GM12878 (cell line): ENCODE measurements around the gene OGFOD2. TPM values are rescaled to one million over a fixed set of nuclear protein-coding genes. Genes with fewer than 3 reads are reported as not detected.
A peak's percentile ranks its signal among the peaks of the same experiment; 100 is the strongest.

ENCODE experiments used
- ASH2L ChIP-seq: fragments of 300-600, 200-600 bp; sonication (generic); IDR thresholded peaks from 2 replicates; pipeline ENCODE4 v1.6.1; 2017; ENCODE audit warnings: low read depth, mild to moderate bottlenecking, borderline replicate concordance
- BCL11A ChIP-seq: IDR thresholded peaks from 2 replicates; pipeline ENCODE4 v1.6.1; 2011; ENCODE audit warnings: low read depth, low read length
- CEBPB ChIP-seq, 2 experiments: fragments of 150-350 bp in 1 of 2; IDR thresholded peaks; 2 replicates each; pipeline ENCODE4 v1.6.1; 2012 to 2014; ENCODE audit warnings: low read depth in 2 of 2, low read length in 2 of 2, borderline replicate concordance in 1 of 2, inconsistent platforms in 1 of 2
- EGR1 ChIP-seq, 2 experiments: IDR thresholded peaks; 1 replicate in 1 of 2; 2 replicates in 1 of 2; pipeline ENCODE4 v1.6.1; 2011 to 2012; ENCODE audit warnings: low read depth in 2 of 2, low read length in 2 of 2, borderline replicate concordance in 1 of 2, mild to moderate bottlenecking in 1 of 2, moderate library complexity in 1 of 2
- ESRRA ChIP-seq: IDR thresholded peaks from 2 replicates; pipeline ENCODE4 v1.6.1; 2012; ENCODE audit warnings: mild to moderate bottlenecking, low read length, improper control_type of control experiment
- GABPA ChIP-seq: IDR thresholded peaks from 2 replicates; pipeline ENCODE4 v1.6.1; 2014; ENCODE audit warnings: antibody characterized with exemption, low read depth, mild to moderate bottlenecking, inconsistent platforms
- JUND ChIP-seq: IDR thresholded peaks from 2 replicates; pipeline ENCODE4 v1.6.1; 2012; ENCODE audit warnings: low read depth, mild to moderate bottlenecking, low read length, improper control_type of control experiment, moderate library complexity
- MXI1 ChIP-seq: fragments of 150-350 bp; IDR thresholded peaks from 2 replicates; pipeline ENCODE4 v1.6.1; 2011; ENCODE audit warnings: low read depth, mild to moderate bottlenecking, inconsistent platforms, low read length, improper control_type of control experiment
- NFXL1 ChIP-seq: fragments of 450-650 bp; IDR thresholded peaks from 2 replicates; pipeline ENCODE4 v1.6.1; 2017; ENCODE audit warnings: antibody characterized with exemption, mild to moderate bottlenecking, borderline replicate concordance
- POLR2AphosphoS5 ChIP-seq: IDR thresholded peaks from 2 replicates; pipeline ENCODE4 v1.6.1; 2011; ENCODE audit warnings: mild to moderate bottlenecking, low read length, inconsistent platforms
- POU2F2 ChIP-seq: IDR thresholded peaks from 3 replicates; pipeline ENCODE4 v1.6.1; 2011; ENCODE audit warnings: low read depth, mild to moderate bottlenecking, low read length, borderline replicate concordance
- RBBP5 ChIP-seq: fragments of 200-600 bp; sonication (generic); conservative IDR thresholded peaks from 2 replicates; pipeline ENCODE4 v1.6.1; 2016
- RCOR1 ChIP-seq: conservative IDR thresholded peaks from 2 replicates; pipeline ENCODE4 v1.6.1; 2012; ENCODE audit warnings: low read depth, low read length, improper control_type of control experiment
- RUNX3 ChIP-seq: IDR thresholded peaks from 2 replicates; pipeline ENCODE4 v1.6.1; 2012; ENCODE audit warnings: low read length, inconsistent platforms
- SMARCA5 ChIP-seq: fragments of 450-650 bp; IDR thresholded peaks from 2 replicates; pipeline ENCODE4 v1.6.1; 2017; ENCODE audit warnings: mild to moderate bottlenecking
- SP1 ChIP-seq: IDR thresholded peaks from one replicate; pipeline ENCODE4 v1.6.1; 2011; ENCODE audit warnings: low read depth, low read length
- STAT1 ChIP-seq: fragments of 450-650 bp; conservative IDR thresholded peaks from 2 replicates; pipeline ENCODE4 v1.6.1; 2014; ENCODE audit warnings: antibody characterized with exemption, mild to moderate bottlenecking
- SUPT20H ChIP-seq: IDR thresholded peaks from 2 replicates; pipeline ENCODE4 v1.6.1; 2011; ENCODE audit warnings: low read depth, mild to moderate bottlenecking, low read length, moderate library complexity, borderline replicate concordance; ENCODE audit not compliant: control insufficient read depth
- TCF7 ChIP-seq: IDR thresholded peaks from 2 replicates; pipeline ENCODE4 v1.6.1; 2014; ENCODE audit warnings: antibody characterized with exemption, borderline replicate concordance
- YBX1 ChIP-seq: fragments of 450-650 bp; IDR thresholded peaks from 2 replicates; pipeline ENCODE4 v1.6.1; 2016; ENCODE audit warnings: antibody characterized with exemption
- ZSCAN29 ChIP-seq: fragments of 450-650 bp; IDR thresholded peaks from 2 replicates; pipeline ENCODE4 v1.6.1; 2017; ENCODE audit warnings: mild to moderate bottlenecking, moderate library complexity
- polyA plus RNA-seq, 11 experiments: library from polyadenylated mRNA; depleted of rRNA in 4 of 11; unstranded in 6 of 11; stranded (reverse) in 5 of 11; fragments of >200 nt; fragmentation: Nextera tagmentation in 4 of 11; fragmentation: Illumina TruSeq in 1 of 11; extraction: Ambion mirVana in 4 of 11; extraction: Trizol in 1 of 11; gene quantifications; 1 replicate in 1 of 11; 2 replicates in 10 of 11; pipeline versions ENCODE4 v1.2.1 to v1.2.3, GENCODE V29; 2011 to 2016; ENCODE audit warnings: inconsistent platforms in 2 of 11, missing spikeins in 2 of 11, low read depth in 1 of 11
- total RNA-seq, 4 experiments: library from RNA; depleted of rRNA in 3 of 4; stranded (reverse); fragments of >200 nt in 3 of 4; fragmentation: Illumina TruSeq in 1 of 4; extraction: Trizol in 1 of 4; gene quantifications; 2 replicates each; pipeline versions ENCODE4 v1.2.1 to v1.2.3, GENCODE V29; 2013 to 2021
- TF ChIP-seq, protein P1 (sequence below): fragments of 450-650 bp; formaldehyde crosslinking; IDR thresholded peaks from 2 replicates; pipeline ENCODE4 v1.4.0; 2022; ENCODE audit warnings: mild to moderate bottlenecking, moderate library complexity
- TF ChIP-seq, protein P2 (sequence below), 3 experiments: IDR thresholded peaks in 2 of 3; conservative IDR thresholded peaks in 1 of 3; 2 replicates each; pipeline ENCODE4 v1.5.1; 2011; ENCODE audit warnings: low read depth in 3 of 3, low read length in 3 of 3, mild to moderate bottlenecking in 3 of 3, control low read depth in 2 of 3, moderate library complexity in 2 of 3, inconsistent platforms in 1 of 3, mixed read lengths in 1 of 3; ENCODE audit not compliant: control insufficient read depth in 2 of 3, insufficient read depth in 1 of 3; ENCODE audit errors: extremely low read depth in 1 of 3

Gene OGFOD2
- total and polyA plus RNA-seq, 10 of the 15 experiments (the other 5 are each of a cell fraction or from before 2014, with no cell fraction given): 0.93 to 29.2 (median 16.3) TPM

GRCh38 chr12:122981036-122981471 is 6.0 kb downstream of the OGFOD2 start (continued):
- TF ChIP-seq, protein P1, sequence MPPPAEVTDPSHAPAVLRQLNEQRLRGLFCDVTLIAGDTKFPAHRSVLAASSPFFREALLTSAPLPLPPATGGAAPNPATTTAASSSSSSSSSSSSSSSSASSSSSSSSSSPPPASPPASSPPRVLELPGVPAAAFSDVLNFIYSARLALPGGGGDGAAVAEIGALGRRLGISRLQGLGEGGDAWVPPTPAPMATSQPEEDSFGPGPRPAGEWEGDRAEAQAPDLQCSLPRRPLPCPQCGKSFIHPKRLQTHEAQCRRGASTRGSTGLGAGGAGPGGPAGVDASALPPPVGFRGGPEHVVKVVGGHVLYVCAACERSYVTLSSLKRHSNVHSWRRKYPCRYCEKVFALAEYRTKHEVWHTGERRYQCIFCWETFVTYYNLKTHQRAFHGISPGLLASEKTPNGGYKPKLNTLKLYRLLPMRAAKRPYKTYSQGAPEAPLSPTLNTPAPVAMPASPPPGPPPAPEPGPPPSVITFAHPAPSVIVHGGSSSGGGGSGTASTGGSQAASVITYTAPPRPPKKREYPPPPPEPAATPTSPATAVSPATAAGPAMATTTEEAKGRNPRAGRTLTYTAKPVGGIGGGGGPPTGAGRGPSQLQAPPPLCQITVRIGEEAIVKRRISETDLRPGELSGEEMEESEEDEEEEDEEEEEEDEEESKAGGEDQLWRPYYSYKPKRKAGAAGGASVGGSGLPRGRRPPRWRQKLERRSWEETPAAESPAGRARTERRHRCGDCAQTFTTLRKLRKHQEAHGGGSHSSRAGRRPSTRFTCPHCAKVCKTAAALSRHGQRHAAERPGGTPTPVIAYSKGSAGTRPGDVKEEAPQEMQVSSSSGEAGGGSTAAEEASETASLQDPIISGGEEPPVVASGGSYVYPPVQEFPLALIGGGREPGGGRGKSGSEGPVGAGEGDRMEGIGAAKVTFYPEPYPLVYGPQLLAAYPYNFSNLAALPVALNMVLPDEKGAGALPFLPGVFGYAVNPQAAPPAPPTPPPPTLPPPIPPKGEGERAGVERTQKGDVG (CRISPR knock-in tag): no peak
- TF ChIP-seq JUND: no peak
- no peak for TF ChIP-seq TCF7
- no peak for TF ChIP-seq RUNX3
- no peak for TF ChIP-seq RCOR1
- no peak for TF ChIP-seq SUPT20H
- TF ChIP-seq STAT1: no peak
- 0 out of 3 replicates have a peak, but pooled peaks of 1 of the 2 experiments have one; percentile 8 for TF ChIP-seq EGR1 (IDR thresholded peaks at IDR 0.05; ENCODE audit: borderline replicate concordance in 1 of 2, low read depth in 2 of 2, low read length in 2 of 2)
- TF ChIP-seq ESRRA: no peak
- TF ChIP-seq MXI1: 0 out of 2 replicates have a peak, but pooled peaks have one; percentile 30
- TF ChIP-seq, protein P2, sequence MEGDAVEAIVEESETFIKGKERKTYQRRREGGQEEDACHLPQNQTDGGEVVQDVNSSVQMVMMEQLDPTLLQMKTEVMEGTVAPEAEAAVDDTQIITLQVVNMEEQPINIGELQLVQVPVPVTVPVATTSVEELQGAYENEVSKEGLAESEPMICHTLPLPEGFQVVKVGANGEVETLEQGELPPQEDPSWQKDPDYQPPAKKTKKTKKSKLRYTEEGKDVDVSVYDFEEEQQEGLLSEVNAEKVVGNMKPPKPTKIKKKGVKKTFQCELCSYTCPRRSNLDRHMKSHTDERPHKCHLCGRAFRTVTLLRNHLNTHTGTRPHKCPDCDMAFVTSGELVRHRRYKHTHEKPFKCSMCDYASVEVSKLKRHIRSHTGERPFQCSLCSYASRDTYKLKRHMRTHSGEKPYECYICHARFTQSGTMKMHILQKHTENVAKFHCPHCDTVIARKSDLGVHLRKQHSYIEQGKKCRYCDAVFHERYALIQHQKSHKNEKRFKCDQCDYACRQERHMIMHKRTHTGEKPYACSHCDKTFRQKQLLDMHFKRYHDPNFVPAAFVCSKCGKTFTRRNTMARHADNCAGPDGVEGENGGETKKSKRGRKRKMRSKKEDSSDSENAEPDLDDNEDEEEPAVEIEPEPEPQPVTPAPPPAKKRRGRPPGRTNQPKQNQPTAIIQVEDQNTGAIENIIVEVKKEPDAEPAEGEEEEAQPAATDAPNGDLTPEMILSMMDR (IDR thresholded peaks at IDR 0.05 in 2 of 3, conservative IDR thresholded peaks at IDR 0.05 in 1 of 3; ENCODE audit: control insufficient read depth in 2 of 3, extremely low read depth in 1 of 3, insufficient read depth in 1 of 3, low read depth in 3 of 3, low read length in 3 of 3): 0 out of 6 replicates have a peak, but pooled peaks of 1 of the 3 experiments have one; percentile 6
- no peak for TF ChIP-seq ASH2L
- no peak for TF ChIP-seq ZSCAN29
- no peak for TF ChIP-seq SP1
- no peak for TF ChIP-seq SMARCA5
- no peak for TF ChIP-seq RBBP5
- TF ChIP-seq CEBPB (IDR thresholded peaks at IDR 0.05; ENCODE audit: borderline replicate concordance in 1 of 2, low read depth in 2 of 2, low read length in 2 of 2): no peak
- TF ChIP-seq BCL11A: no peak
- TF ChIP-seq GABPA: no peak
- TF ChIP-seq YBX1: no peak
- no peak for TF ChIP-seq NFXL1
- TF ChIP-seq POU2F2: no peak
- TF ChIP-seq POLR2AphosphoS5: no peak
